Stimulated activated naive CD4-positive, alpha-beta T cell (primary cell): ENCODE data around the gene FOXK1.
"Not testable (repeated sequence)": the region's sequence is repeated elsewhere in the genome, so short reads cannot be mapped to it uniquely, and the experiment has no call there.

ENCODE experiments used
- DNase-seq, 6 experiments: peaks; one replicate each; lab custom pipeline; 2025; lab: John Stamatoyannopoulos, UW

Gene FOXK1

DNA sequence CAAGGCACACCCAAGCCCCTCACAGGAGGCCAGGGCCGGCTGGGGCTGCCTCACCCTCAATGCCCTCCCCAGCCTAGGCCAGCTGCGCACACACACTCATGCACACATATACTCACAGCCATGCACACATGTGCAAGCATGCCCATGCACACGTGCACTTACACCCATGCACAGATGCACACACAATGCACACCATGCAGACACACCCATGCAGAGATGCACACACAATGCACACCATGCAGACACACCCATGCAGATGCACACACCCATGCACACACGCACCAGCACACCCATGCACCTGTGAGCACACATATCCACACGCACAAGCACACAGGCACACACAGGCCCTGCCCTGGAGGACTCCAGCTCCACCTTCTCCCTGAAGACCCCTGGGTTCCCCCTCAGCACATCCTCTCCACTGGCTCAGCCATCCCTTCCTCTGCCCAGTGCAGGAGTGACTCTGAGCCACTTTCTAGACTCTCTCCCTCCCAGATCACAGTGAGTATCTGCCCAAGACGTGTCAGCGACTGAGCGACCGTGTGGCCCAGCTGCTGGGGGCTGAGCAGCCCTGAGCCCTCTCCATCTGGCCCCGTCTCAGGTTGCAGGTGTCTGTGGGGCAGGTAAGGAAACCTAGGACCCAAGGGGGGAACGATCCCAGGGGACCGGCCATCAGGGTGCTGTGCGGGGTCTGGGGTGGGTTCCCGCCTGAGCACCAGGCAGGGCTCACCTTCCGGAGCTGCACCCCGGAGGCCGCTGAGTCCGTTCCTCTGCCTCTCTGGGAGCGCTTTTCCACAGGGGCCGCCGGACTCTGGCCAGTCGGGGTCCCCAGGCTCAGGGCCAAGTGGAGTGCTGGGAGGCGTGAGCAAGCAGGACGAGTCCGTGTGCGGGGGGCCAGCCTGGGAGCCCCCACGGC lies 119.1 kb downstream of the FOXK1 start:
- no peak for DNase-seq

DNA sequence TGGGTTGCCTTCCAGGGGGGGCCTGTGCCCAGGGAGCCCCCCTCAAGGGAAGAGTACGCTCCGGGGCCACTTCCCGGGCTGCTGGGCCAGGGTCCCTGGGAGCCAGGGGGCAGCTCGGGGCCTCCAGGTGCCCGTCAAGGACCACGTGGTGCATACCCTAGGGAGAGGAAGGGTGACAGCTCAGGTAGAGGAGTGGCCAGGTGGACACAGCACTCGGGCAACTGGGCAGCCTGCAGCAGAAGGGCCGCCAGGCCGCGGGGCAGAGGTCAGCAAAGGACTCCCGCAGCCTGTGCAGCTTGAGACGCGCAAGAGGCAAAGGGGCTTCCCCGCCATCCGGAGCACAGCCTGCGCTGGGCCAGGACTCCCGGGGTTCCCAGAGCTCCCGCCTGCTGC lies 119.7 kb downstream of the FOXK1 start:
- DNase-seq: no peak

- not testable (repeated sequence) for DNase-seq
Observed at GRCh38 chr7:4802577-4802976, 120.5 kb downstream of the FOXK1 start.

- no peak for DNase-seq
Observed at GRCh38 chr7:4803397-4804241, 121.5 kb downstream of the FOXK1 start.

DNA sequence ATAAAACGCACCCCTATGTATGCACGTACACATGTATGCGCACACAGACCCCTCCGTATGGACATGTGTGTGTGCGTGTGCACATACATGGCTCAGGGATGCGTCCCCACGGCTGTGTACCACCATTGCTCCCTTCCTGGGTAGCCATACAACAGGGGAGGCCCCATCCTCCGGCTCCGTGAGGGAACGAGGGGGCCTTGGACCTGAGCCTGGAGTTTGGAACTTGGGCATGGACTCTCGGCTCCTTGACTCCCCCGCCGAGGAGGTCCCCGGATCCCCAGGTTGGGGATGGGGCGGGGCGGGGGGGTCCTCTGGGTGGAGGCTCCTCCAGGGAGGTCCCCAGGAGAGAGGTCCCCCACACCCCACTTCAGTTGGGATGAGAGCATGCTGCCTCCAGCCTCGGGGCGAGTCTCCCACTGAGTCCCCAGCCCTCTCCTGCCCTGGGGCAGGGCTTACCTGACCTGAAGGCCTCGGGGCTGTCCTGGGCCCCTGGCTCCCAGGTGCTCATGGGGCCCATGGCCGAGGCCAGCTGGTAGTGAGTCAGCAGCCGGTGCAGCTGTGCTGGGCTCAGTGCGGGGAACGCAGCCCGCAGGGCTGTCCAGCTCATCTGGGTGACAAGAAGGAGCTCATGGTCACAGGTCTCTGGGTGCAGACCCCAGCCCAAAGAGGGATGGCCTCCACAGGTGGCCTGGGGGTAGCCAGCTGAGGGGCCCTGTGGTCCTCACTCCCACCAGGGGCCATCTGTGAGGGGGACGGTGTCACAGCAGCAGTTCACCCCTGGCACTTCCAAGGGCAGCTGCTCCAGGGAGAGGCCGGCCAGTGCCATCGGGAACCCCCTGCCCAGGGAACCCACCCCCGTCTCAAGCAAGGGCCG lies 123.3 kb downstream of the FOXK1 start:
- DNase-seq: no peak

DNA sequence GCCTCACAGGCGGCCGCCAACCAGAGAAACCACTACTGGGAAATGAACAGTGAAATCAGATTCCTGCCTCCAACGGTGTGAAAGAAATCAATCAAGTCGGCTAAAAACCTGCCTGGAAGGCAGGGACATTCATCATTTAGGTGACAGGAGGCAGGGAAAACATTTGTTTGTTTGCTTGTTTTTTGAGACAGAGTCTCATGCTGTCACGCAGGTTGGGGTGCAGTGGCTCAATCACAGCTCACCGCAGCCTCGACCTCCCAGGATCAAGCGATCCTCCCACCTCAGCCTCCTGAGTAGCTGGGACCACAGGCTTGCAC lies 123.8 kb downstream of the FOXK1 start:
- no peak for DNase-seq

DNA sequence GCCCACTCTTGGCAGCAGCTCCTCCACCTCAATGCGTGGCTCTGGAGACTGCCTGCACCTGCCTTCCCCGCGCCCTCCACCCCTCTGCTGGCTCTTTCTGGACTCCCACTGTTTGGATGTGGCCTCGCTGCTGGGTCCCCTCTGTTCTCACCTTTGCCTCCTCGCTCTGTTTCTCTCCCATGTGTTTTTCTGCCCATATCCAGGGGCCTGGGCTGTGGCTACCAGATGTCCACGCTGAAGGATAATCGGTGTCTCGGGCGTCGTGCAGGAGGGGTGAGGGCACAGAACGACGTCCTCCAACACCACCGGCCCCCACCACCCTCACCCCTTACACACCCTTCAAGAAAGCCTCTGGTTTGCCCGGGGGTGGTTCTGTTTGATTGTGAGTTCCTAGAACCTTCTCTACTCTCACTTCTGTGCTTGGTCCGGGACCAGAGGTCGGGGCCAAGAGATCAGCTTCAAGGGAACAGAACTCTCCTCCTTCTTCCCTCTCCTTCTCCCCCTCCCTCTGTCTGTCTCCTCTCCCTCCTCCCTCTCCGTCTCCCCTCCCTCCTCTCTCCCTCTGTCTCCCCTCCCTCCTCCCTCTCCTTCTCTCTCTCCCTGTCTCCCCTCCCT lies 125.0 kb downstream of the FOXK1 start:
- no peak for DNase-seq

DNA sequence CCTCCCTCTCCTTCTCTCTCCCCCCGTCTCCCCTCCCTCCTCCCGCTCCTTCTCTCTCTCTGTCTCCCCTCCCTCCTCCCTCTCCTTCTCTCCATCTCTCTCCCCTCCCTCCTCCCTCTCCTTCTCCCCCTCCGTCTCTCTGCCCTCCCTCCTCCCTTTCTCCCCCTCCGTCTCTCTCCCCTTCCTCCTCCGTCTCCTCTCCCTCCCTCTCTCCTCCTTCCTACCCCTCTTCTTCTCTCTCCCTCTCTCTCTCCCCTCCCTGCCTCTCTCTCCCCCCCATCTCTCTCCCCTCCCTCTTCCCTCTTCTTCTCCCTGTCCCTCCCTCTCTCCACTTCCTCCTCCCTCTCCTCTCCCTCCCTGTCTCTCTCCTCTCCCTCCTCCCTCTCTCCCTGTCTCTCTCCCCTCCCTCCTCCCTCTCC lies 125.5 kb downstream of the FOXK1 start:
- DNase-seq: no peak

DNA sequence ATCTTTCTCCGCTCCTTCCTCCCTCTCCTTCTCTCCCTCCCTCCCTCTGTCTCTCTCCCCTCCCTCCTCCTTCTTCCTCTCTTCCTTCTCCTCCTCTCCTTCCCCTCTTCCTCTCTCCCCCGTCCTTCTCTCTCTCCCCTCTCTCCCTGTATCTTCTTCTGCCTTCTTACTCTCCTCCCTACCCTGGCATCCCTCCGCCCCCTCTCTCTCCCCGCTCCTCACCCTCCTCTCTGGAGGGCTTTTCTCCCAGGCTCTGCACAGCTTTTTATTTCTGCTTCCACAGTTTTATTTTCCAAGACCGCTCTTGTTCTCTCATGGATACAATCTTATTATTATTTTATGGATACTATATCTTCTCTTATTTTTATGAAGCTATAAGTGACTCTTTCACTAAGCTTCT lies 125.9 kb downstream of the FOXK1 start:
- DNase-seq: no peak

DNA sequence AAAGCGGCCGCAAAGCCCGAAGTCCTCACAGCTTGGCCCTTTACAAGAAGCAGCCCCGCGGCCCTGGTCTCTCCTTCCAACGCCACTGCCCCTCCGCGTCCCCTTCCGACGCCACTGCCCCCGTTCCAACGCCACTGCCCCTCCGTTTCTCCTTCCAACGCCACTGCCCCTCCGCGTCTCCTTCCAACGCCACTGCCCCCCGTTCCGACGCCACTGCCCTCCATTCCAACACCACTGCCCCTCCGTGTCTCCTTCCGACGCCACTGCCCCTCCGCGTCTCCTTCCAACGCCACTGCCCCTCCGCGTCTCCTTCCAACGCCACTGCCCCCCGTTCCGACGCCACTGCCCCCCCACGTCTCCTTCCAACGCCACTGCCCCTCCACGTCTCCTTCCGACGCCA lies 126.5 kb downstream of the FOXK1 start:
- DNase-seq: no peak

- peak in 5 of 6 experiments; percentile 25 to 47 (median 30) for DNase-seq
Observed at GRCh38 chr7:4809091-4809591, 127.0 kb downstream of the FOXK1 start.

GRCh38 chr7:4809666-4810065 lies 127.6 kb downstream of the FOXK1 start:
- DNase-seq: no peak

DNA sequence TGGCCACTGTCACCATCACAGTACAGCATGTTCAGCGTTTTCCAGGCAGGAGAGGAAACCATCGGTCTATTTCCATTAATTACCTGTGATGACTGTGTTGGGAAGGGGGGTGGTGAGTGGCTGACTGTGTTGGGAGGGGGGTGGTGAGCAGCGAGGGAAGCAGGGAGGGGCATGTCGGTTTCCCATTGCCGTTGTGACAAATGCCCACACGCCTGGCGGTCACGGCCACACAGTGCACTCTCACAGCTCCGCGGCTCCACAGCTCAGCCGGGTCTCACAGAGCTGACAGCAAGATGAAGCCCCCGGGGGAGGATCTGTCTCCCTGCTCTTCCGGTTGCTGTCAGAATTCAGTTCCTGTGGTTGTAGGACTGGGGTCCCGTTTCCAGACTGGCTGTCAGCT lies 132.3 kb downstream of the FOXK1 start:
- no peak for DNase-seq

DNA sequence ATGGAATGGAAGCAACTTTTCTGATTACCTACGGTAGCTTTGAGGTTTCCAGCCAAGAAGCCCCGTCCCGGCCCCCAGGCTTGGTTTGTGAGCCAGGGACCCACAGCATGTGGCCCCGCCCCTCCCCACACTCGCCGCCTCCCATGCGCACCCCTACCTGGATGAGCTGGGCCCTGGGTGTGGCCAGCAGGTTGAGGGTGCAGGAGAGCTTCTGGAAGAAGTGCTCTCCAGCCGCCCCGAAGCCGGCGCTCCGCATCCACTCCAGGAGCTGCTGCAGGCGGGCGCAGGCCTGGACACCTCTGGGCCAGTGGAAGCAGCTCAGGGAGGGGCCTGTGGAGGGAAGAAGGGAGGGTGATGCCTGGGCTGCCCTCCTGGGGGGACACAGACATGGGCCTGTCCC lies 133.0 kb downstream of the FOXK1 start:
- no peak for DNase-seq

DNA sequence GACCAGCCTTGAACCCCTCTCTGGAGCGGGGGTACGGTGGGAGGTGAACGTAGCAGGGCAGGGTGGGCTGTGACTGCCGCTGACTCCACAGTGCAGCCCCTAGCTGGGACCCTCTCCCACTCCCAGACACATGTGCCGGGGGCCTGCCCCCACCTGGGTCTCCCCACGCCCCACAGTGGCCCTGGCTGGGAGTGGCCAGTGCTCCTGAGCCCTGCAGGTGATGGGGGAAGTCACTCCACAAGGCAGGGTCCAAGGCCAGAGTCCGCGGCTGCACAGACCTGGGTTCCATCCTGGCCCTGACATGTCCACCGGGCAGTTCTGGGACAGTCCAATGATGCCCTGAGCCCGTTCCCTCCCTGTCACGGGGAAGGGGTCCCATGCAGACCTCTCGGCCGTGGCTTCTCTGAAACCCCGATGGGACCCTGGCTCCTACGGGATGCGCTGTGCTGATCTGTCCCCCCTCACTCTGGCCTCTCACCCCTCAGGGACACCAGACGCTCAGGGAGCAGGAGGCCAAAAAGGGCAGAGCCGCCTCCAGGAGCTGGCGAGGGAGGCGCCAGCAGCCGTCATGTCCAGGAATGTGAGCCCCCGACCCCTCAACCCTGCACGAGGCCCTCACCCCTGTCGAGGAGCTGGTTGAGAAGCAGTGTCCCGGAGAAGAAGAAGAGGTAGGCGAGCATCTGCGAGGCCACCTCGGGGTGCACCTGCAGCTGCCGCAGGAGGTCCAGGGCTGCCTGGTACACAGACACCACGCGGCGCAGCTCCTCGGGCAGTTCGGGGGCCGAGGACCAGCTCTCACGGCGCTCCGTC lies 133.7 kb downstream of the FOXK1 start:
- no peak for DNase-seq

- DNase-seq: no peak
Observed at GRCh38 chr7:4816419-4817080, 134.5 kb downstream of the FOXK1 start.

GRCh38 chr7:4817178-4817901 lies 135.2 kb downstream of the FOXK1 start:
- no peak for DNase-seq

DNA sequence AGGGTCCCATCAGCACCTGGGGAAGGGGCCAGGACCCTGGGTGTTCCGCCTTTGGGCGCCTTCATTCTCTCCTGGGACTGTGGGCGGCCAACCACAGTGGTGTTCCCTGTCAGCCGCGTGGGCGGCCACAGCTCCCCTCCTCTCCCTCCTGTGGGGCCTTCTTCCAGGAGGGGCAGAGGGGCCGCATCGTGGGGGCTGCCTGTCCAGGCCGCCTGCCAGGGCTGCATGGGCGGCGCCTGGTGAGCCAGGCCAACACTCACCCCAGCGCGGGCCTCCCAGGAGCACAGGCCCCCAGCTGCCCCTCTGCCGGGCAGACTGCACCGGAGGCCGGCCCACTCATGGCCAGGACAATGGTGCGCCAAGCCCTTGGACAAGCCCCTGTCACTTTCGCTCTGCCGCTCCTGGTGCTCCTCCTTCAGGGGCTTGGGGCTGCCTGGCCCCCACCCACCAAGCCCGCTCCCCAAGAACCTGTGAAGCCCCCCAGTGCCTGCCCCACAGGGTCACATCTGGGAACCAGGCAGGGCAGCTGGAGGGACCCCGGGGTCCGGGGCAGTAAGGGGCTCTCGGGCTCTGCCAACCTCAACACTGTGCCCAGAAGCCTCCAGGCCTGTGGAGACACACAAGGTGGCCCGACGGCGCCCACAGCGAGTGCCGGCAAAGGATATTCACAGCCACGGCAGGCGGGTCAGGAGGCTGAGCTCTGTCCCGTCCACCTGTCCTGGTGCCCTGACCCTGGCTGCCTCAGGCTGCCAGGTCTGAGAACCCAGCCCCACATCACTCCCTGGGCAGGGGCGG lies 136.1 kb downstream of the FOXK1 start:
- DNase-seq: no peak
